Activated CD8-positive, alpha-beta memory T cell treated with anti-CD3 and anti-CD28 coated beads, Interleukin-2, amount 50 U/mL, for 48 hours (primary cell): ENCODE results near the gene LDHB.
A peak's percentile ranks its signal among the peaks of the same experiment; 100 is the strongest.
"Not testable (repeated sequence)": the region's sequence is repeated elsewhere in the genome, so short reads cannot be mapped to it uniquely, and the experiment has no call there.

ENCODE experiments used
- DNase-seq: peaks from one replicate; pipeline ENCODE4 v3.0.0-alpha.2; 2020

Gene LDHB

DNA sequence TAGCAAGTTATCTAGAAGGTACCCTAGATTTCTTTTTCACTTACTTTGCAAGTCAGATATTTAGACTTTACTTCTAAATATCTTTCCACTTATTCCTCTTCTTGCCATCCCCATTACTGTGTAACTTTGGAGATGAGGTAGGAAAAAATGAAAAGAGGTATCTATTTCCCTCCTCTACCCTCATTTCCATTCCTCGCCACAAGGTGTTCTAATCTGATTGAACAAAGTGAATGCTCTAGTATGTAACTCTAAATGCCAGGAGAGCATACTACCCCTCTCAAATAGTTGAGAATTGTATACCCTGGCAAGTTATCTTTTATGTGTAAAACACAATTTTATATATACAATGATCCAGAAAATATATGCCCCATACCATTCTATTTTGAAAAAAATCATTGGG lies 1.7 kb upstream of the LDHB start:
- DNase-seq: no peak

DNA sequence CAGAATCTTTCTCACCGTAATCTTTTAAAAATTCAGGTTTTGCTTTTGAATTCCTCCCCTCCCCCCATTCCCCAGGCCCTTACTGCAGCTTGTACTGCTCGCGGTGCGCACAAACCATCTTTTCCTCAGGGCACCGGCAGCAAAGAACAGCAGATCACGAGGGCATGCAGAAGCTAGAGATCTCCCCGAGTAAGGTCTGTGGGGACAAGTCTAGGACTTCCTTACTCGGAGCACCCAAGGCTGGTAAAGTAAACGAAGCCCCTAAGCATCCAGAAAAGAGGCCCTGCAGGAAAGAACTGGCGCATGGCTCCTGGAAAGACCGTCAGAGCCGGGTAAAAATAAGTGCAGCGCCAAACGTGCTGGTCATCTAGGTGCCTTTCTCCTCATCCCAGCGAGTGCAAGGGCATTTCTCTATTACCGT lies 727 bp downstream of the LDHB start:
- DNase-seq: peak; percentile 66

DNA sequence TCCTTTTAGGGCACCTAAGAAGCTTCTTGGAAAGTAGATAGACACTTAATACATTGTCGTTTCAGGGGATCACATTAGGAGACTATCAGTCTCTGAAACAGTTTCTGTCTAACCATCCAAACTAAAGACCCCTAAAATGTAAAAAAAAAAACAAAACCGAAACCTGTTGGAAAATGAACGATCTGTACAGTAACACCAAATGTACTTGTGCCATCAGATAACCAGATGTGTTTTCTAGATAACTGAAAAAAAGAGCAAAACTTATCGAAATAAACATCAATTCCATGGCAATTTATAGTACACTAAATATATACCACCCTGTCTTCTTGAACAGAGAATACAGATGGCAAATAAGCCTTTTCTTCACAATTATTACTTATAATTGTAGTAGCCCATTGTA lies 2.1 kb downstream of the LDHB start:
- DNase-seq: no peak

DNA sequence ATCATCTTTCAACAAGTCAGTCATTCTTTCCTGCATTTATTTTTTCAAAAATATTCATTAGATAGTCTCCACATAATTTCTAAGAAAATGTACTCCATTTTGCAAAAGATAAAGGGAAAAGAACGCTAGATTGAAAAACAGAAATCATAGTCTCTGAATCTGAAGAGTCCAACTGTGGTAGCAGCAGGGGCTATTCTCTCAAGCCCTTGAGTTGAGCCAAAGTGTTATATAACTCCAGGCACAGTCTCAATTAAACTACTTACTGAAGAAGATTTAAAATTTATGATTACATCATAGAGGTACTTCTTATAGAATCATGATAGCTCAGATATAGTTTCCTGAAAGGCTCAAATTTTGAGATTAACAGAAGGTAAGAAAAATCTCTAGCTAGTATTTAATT lies 5.8 kb downstream of the LDHB start:
- no peak for DNase-seq

DNA sequence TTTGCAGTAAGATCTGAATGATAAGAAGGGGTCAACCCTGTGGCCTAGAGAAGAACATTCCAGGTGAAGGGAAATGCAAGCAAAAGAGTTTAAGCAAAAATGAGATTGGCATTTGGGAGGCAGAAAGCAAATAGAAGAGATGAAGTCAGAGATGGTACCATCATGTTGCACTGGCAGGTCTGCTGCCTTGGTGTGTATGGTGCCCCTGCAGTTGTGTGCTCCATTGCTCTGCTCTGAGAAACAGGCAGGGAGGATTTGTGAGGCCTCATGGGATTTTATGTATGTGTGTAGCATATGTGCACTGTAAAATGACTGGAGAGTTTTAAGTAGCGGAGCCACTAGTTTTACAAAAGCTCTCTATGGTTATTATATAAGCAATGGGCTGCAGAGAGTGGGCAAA lies 6.6 kb downstream of the LDHB start:
- DNase-seq: no peak

DNA sequence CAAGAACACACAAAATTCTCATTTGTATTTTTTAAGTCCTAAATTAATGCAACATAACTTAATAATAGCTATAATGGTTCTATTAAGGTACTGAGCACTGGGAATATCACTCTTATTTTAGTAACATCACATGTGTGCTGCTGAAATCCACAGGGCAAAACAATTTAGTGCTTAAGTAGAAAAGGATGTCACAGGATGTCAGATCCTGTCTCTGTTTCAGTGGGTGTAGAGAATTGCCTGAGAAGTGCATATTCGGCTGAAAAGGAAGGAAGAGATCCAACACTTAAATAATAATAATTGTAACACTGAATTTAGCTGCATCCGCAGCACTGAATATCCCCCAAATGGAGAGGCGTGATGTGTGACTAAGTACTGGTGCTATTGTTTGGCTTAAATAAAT lies 8.6 kb downstream of the LDHB start:
- DNase-seq: no peak

DNA sequence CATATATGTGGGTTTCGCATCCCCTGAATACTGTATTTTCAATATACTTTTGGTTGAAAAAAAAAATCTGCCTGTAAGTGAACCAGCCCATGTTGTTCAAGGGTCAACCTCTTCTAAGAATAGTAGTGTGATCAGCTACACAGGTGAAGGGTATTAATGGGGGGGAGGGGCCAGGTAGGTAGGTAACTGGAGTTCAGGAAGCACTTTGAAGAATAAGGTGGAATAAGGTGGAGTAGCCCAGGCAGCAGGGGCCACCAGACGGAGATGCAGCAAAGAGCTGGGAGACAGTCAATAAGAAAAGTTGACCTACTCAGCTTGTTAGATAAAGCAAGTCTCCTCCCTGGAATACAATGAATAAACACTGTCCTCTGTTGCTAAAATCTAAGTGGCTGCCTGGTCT lies 9.3 kb downstream of the LDHB start:
- DNase-seq: no peak

DNA sequence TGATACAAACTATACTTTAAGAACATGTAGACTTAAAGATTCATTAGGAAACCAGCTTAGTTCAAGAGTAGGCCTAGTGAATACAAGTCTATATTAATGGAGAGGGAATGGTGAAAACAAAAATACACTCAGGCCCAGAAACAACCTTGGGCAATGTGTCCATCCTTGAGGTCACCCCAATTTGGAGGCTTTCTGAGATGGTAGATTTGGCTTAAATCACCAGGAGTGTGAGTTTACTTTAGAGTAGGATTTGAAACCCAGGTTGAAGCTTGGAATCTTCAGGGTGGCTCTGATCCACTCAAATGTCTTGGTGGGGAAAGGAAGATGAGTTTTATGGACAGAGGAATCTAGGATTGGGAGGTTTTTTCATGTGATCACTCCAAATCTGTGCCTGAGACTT lies 10.5 kb downstream of the LDHB start:
- DNase-seq: no peak

DNA sequence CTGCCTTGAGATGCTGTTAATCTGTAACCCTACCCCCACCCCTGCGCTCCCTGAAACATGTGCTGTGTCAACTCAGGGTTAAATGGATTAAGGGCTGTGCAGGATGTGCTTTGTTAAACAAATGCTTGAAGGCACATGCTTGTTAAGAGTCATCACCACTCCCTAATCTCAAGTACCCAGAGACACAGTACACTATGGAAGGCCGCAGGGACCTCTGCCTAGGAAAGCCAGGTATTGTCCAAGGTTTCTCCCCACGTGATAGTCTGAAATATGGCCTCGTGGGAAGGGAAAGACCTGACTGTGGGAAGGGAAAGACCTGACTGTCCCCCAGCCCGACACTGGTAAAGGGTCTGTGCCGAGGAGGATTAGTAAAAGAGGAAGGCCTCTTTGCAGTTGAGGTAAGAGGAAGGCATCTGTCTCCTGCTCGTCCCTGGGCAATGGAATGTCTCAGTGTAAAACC lies 12.6 kb downstream of the LDHB start:
- not testable (repeated sequence) for DNase-seq

DNA sequence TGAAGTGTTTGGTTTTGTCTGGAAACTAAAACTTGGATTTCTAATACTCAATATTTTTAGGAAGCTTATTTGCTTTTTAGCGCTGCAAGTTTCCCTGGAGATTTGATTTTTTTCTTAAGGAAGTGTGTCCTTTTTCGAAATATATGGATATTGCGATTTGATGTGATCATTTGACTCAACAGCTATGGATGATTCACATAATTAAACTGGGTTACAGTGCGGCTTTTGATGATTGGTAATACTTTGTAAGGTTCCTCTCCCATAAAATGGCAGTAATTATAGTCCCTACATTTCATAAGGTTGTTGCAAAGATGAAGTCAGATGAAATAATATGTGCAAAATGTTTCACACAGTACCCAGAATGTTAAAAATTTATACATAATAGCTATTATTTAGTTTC lies 13.1 kb downstream of the LDHB start:
- no peak for DNase-seq

DNA sequence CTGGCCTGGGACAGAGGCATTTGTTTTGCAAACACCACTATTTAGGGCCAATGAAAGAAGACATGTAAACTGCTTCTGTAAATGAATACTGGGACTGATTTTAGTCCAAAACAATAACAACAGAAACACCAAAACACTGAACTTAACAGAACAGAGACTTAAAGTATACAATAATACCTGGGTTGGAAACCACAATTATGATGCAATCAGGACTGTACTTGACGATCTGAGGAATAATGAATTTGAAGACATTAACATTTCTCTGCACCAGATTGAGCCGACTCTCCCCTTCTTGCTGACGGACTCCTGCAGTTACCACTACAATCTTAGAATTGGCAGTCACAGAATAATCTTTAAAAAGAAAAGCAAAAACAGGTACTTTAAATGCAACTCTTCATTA lies 13.9 kb downstream of the LDHB start:
- no peak for DNase-seq

DNA sequence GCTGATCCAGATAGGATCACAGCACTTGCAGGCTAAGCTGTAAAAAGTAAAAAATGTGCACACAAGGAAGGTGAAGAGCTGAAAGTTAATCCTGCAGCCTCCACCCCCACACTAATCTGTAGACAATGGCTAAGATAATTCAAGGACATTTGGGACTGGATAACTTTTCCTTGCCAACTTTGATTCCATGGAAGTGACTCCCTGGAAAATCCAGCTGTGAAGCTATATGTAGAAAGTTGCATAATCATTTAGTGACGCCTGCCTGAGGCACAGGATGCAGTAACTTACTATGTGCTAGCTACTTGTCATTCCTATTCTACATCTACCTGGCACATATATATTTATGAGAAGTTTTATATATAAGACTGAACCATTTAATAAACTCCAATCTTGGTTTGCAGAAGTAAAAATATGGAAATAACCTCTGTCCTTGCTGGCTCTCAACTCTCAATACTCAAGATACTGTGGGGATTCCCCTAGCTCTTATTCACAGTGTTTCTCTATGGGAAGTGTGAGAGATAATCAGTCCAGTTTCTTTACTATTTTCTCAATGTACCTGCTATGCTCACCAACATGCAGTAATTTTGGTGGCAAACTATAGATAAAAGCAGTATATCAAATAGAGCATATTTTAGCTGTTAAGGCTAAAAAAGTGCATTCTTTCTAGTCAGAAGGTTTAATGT lies 14.8 kb downstream of the LDHB start:
- DNase-seq: no peak

DNA sequence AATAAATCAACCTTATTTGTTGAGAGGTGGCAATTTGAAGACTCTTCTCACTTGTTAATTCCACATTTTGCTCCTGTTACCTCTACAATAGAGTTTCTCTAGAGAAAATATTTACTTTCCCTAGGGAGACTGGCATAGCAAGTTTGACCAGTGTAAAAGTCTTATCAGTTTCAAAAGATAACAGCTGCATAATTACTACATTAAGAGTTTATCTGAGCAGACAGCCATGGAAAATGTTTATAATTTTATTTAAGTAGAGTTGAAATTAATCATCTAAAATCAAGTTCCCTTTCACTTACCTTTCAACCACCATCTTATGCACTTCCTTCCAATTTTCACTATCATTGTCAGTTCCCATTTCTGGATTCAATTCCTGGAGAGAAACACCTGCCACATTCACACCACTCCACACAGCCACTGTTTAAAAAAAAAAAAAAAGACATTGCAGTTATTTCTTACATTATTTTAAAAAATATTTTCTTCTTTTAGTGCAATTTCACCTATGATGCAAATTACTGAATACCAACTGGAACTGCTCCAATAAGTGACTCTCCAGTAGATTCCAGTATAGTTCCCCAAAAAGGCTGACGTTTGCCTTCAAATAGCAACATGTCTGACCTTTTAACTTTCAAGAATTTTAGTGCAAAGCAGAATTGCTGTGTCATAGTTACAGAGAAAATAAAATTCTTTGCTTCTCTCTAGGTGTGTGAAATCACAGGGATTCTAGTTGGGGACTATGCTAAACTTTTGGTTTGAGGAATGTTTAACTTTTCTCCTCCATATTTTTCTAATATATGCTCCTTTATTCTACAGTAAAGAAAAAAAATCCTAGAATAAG lies 19.4 kb downstream of the LDHB start:
- DNase-seq: no peak

DNA sequence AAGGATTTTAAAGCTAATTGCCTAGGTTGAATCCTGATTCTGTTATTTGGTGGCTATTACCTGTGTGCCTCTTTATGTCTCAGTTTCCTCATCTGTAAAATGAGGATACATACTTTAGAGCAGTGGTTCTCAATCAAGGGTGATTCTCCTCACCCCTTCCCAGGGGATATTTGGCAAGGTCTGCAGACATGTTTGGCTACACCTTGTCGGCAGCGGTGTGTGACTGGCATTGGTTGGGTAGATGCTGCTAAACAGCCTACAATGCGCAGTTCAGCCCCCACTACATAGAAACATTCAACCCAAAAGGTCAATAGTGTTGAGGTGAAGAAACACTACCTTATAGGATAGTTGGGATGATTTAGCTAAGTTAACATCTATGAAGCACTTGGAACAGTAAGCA lies 23.4 kb downstream of the LDHB start:
- no peak for DNase-seq

DNA sequence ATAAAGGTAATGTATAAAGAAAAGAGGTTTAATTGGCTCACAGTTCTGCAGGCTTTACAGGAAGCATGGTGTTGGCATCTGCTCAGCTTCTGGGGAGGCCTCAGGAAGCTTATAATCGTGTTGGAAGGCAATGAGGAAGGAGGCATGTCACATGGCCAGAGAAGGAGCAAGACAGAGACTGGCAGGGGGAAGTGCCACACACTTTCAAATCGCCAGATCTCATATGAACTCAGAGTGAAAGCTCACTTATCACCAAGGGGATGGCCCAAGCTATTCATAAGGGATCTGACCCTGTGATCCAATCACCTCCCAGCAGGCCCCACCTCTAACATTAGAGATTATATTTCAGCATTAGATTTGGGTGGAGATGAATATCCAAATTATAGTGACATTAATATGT lies 26.3 kb downstream of the LDHB start:
- no peak for DNase-seq

DNA sequence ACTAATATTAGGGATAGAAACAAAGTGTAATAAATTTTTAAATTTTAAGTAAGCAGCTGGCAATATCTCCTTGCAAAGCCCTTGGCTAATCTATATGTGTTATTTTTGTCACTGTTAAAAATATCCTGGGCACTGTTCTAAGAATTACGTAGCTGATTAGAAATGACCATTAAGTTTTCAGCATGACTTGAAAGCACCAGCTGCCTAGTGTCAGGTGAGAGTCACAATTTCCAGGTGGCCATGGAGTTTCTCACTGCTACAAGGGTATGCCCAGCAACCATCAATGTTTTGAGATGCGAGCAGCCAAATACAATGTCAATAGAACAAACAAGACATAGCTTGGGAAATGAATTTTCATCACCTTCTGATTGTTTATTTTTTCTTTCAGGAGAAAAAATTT lies 29.7 kb downstream of the LDHB start:
- DNase-seq: no peak

DNA sequence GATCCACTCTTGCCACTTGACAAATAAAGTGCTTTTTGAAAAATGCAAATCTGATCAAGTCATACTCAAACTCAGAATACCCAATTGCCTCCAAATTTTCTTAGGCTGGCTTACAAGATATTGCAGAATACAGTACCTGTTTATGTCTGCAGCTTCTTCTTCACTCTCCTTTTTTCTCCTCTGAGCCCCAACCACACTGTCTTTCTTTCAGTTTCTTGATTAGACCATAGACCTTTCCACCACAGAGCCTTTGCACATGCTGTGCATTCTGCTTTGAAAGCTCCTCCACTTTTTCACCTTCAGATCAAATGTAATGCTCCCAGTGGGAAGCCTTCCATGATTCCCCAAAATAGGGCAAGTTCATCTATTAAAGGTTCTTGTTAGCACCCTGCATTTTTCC lies 39.1 kb downstream of the LDHB start:
- no peak for DNase-seq

DNA sequence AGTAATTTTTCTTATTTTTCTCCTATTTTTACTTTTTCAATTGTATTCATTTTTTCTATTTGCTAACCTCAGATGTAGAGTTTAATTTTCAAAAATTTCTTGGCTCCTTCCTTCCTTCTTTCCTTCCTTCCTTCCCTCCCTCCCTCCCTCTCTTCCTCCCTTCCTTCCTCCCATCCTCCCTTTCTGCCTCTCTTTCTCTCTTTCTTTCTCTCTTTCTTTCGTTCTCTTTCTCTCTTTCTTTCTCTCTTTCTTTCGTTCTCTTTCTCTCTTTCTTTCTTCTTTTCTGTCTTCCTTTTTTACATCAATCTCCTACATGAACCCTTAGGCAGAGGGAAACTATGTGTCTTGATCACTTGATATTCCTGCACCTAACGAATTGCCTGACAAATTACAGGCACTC lies 40.6 kb downstream of the LDHB start:
- no peak for DNase-seq

DNA sequence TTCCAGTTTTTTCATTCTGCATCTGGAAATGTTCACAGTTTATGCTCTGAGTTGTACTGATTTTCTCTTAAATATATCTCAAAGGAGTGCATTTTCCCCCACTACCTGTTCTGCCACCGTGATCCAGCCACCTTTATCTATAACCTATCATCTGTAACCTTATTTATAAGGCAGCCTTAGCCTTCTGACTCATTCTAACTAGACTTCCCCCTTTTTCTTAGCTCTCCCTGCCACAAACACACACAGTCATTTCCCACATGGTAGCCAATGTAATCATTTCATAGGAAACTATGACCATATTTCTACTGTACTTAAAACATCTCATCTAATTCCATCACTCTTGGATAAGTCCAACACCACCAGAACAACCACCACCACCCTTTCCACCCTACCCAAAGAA lies 42.2 kb downstream of the LDHB start:
- no peak for DNase-seq

DNA sequence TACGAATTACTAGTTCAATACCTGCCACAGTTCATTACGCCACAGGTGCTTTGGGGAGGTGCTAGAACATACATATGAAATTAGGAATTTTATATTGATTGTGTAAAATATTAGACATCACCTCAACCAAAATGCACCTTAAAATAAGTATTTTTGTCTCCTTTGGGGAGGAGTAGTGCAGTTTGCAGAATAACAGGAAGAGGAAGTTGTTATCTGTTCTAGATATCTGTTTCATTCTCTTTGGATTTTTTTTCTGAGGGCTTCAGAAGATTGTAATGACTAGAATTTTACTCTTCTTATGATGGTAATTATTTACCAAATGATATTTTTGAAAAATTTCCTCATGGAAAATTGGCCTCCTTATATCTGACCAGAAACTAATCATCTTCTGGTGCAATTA lies 43.1 kb downstream of the LDHB start:
- no peak for DNase-seq

DNA sequence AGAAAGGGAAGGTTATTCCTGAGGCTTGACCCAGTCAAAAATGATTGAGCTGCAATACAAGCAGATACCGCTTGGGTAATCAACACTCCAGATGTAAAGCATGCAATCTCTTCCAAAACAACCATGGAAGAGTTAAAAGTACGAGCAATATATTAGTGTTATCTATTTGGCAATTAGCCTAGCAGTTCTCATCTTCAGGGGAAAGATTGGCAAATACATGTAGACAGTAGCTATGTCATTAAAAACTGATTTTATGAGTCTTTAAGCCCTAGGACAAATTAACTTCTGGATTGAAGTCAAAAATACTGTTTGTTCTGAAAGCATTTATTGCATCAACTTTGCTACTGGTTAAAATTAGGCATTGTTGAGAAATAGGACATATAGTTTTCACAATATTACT lies 43.7 kb downstream of the LDHB start:
- no peak for DNase-seq

DNA sequence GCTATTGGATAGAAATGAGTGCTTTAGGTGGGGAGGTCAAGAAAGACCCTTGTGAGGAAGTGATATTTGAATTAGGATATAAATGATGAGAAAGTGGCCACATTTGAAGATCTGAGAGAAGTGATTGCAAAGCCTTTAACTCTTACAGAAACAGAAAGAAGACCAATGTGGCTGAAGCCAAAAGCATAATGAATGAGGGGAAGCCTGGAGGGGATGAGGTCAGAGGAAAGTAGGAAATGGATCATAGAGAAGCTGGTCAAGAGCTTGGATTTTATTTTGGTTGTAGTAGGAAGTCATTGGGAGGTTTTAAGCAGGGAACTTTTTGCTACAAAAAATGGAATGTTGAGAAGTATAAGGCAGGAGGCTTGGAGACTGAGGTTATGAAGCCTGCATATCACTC lies 49.4 kb downstream of the LDHB start:
- no peak for DNase-seq

DNA sequence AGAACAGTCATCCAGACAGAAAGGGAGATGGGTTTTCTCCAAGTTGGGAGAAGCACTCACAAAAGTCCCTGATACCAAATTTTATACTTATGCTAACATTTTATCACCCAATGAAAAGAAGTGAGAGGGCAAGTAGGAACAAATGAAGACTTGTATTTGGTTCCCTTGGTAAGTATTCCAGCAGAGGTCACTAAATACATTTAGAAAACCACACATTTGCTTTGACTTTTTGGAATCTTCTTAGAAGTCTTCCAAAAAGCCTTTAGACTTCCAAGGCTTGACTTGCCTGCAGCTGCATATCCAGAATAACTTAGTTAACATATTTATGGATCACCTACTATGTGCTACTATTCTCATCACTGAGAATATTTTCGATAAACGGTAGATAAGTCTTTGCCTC lies 49.9 kb downstream of the LDHB start:
- DNase-seq: no peak

DNA sequence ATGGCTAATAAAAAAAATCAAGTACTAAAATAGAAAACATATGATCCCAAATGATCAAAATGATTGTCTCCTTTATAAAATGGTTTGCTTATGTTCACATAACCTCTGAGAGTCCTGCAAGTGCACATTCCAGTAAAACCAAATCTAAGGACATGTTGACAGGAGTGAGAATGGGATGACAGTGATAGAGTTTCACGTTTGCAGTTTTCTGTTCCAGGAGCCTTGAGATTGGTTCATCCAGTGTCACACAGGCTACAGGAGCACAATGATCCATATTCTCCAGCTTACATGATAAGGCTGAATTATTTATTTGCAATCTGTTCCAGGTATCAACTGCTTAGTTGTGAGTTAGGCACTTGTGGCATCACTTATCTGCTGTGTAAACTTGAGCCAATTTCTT lies 51.5 kb downstream of the LDHB start:
- DNase-seq: no peak
